Activated CD8-positive, alpha-beta memory T cell treated with anti-CD3 and anti-CD28 coated beads, Interleukin-2, amount 50 U/mL, for 24 hours (primary cell): ENCODE results near the gene ZDHHC9.
"Not testable (repeated sequence)": the region's sequence is repeated elsewhere in the genome, so short reads cannot be mapped to it uniquely, and the experiment has no call there.

Experiments
- DNase-seq: peaks from one replicate; pipeline ENCODE4 v3.0.0-alpha.2; 2020; ENCODE audit errors: extremely low read depth

The ZDHHC9 gene

DNA sequence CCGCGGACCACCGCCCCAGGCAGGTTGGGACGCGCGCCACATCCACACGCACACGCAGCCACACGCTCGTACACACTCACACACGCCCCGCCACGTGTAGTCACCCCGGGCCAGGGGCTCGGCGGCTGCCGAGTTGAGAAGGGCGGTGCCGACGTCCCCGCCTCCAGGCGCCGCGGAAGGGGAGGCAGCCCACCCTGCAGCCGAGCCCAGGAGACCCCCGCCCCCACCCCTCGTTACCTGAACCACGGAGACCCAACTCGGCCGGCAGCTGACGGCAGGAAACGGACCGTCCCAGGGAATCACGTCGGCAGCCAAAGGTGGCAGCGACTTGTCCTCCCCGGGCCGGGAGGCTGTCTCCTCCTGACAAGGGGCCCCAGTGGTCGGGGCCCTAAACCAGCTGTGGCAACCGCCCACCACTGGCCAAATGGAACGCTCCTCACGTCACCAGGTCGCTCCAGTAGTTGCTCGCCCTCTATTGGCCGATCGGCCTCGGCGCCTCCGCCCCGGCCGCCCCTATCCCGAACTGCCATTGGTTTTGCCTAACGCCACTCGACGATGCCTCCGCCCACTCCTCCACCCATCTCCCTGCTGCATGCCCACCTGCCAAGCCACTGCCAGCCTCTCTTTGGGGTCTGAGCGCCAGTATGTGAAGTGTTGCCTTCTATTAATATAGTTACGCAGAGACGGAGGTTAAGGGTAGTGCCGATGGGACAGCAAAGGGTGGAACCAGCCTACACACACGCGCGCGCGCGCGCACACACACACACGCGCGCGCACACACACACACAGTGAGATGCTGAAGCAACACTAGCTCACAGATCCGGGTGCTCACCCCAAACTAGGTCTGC, at the start of gene ZDHHC9:
Gene ZDHHC9, minus strand, starts transcription at position 428 of the 848 bp plus-strand sequence. CDS start 1,941 bp downstream, outside the sequence.
- peak; percentile 64 for DNase-seq

DNA sequence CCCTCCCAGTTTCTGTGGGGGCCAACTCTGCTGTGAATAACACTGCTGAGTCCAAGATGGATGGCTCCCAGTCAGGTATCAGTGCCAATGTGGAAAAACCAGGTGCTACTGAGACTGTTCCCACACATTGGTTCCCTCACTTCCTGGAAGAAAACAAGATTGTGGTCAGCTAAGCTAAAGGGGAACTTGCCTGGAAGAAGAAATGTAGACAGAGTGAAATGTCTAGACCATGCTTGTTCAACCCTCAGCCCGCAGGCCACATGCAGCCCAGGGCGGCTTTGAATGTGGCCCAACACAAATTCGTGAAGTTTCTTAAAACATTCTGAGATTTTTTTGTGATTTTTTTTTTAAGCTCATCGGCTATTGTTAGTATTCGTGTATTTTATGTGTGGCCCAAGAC, 33.7 kb upstream of the ZDHHC9 start:
- no peak for DNase-seq

DNA sequence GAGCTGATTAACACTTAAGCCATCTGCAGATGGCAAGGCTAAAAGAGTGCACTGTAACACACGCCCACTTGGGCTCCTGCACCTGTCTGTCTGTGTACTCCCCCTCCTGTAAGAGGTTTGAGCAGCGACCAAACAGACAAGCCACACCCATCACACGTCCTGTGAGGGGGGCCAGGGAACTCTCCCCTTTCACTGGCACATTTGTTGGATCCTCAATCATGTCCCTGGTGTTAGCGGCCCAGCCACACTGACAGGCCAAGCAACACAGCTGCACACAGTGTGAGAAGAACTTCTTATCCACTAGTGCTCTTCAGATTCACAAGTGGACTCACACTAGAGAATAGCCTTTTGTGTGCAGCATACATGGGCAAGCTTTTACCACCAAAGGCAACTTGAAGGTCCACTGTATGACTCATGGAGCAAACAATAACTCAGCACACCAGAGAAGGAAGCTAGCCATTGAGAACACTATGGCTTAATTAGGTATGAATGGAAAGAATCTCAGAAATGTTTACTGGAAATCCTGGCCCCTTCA, 33.2 kb upstream of the ZDHHC9 start:
- no peak for DNase-seq

DNA sequence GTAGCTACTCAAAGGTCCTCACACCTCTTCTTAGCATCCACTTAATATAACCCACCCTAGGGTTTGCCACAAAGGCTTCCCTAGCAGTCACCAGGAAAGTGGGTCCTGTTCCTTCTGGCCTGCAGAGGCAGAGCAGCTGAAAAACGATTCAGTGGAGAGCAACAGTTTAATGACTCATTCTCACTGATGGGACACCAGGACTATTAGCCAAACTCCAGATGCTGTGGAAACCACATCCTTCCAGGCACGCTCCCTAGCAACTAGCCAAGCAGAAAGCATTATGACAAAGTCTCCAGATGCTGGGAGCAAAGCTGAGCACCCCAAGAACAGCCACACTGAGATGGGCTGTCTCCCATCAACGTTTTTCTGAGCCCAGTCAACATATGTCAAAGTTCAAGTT, 32.0 kb upstream of the ZDHHC9 start:
- no peak for DNase-seq

DNA sequence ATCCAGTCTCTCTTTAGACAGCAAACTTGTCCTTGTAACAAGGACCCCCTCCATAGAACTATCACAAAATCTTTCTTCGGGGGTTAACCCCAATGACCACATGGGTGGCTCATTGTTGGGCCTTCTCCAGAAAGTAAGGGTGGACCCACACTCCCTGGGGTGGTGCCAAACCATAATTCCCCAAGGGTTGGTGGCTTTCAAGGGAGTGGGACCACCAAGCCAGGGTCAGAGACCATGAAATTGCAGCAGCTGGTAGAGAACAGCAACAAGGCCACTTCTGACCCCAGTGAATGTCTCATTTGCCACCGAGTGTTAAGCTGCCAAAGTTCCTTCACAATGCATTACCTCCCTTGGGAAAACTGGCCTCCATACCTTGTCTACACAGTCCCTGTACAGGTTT, 28.8 kb upstream of the ZDHHC9 start:
- DNase-seq, result no peak

DNA sequence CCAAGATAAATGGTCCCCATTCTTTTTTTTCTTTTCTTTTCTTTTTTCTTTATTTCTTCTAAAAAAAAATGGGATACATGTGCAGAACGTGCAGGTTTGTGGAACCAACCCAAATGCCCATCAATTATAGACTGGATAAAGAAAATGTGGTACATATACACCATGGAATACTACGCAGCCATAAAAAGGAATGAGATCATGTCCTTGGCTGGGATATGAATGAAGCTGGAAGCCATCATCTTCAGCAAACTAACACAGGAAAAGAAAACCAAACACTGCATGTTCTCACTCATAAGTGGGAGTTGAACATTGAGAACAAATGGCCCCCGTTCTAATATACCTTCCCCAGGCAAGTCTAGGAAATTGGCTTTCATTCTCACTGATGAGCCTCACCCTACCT, 22.6 kb upstream of the ZDHHC9 start:
- DNase-seq, result not testable (repeated sequence)

DNA sequence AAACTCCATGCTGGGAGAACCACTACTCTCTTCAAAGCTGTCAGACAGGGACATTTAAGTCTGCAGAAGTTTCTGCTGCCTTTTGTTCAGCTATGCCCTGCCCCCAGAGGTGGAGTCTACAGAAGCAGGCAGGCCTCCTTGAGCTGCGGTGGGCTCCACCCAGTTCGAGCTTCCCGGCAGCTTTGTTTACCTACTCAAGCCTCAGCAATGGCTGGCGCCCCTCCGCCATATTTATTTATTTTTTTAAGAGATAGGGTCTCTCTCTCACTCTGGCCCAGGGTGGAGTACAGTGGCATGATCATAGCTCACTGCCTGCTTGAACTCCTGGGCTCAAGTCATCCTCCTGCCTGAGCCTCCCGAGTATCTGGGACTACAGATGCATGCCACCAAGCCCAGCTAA, 15.4 kb upstream of the ZDHHC9 start:
- DNase-seq, result not testable (repeated sequence)

DNA sequence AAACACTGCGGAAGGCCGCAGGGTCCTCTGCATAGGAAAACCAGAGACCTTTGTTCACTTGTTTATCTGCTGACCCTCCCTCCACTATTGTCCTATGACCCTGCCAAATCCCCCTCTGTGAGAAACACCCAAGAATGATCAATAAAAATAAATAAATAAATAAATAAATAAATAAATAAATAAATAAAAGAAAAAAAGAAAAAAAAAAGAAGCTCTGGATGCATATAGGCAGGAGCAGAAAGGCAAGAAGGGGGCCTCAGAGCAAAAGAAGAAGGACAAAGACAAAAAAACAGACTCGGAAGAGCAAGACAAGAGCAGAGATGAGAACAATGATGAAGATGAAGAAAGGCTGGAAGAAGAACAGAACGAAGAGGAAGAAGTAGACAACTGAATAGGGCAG, 8.1 kb upstream of the ZDHHC9 start:
- DNase-seq, result not testable (repeated sequence)

DNA sequence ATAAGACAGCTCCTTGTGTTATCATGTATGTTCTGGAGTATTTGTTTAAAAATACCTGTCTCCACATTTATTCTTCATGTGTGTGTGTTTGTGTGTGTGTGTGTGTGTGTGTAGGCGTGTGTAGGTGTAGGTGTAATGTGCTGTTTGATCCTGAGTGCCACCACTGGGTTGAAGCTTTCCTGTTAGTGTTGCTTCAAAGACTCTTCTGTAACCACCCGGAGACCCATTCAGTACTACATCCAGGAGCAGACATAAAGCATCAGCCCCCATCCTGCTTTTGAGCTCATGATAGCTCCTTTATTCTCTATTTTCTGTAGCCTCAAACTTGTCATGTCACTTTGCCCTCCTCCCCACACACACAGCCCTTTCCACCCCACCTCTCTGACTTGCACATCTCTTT, 3.0 kb upstream of the ZDHHC9 start:
- DNase-seq, result no peak

DNA sequence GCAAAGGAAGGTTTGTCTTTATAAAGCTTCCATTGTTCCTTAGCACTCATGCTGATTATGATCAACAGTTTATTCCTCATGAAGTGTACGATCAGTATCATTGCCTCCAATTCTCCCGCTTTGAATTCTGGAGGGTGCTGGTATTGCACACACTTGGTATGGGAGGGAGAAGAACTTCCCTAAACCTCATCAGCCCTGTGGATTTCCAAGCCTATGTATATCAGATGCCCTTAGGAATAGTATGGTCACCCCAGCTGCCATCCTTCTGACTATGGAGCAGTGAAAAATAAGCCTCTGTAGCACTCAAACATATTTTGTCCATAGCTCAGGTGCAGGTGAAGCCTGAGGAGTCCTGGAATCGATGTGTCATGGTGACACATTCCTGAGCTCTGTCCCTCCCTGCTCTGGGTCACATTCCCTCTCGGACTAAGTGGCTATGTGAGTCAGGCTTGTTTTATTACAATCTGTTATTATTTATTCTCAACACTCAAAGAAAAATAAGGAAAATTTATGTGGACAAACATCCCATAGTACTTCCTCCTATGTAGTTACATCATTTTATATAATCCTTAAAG, 2.0 kb upstream of the ZDHHC9 start:
- DNase-seq, result no peak

DNA sequence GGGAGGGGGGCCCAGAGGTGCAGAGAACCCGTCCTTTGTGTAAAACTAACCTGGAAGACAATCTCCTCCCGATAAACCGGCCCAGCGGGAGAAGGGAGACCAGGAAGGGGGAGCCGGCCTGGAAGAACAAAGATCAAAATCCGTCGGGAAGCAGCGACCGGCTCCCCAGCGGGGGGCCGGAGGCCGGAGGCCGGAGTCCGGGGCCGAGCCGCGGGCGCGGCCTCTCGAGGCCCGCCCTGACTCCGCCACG, 552 bp downstream of the ZDHHC9 start:
- DNase-seq, result no peak

DNA sequence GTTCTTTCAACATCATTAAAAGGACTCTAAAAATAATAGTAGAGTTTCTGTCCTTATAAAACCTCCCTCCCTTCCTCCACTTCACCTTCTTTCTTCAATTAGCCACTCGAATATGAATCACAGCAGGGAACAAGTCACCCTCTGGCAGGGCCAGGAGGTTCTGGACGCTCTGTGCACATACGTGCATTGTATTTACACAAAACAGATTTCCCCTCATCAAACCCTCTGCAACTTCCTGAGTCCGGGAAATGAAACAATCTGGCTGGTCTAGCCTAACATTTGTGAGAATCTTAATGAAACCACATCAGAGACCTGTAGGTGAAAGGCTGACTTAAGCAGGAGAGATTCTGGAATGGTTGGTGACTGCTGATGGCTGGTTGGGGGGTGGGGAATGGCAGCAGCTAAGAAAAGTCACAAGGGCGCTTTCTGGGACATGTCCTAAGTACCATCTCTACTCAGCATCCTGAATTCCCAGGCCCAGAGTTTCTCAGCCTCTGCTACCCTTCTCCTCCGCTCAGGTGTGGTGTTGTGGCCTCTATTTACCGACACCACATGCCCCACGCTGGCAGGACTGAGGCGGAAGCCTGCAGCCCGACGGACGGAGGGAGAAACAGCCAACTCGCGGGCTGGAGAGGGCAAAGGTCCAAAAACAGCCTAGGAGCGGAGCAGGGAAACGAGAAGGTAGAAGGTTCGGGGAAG, 1.0 kb downstream of the ZDHHC9 start:
- no peak for DNase-seq

DNA sequence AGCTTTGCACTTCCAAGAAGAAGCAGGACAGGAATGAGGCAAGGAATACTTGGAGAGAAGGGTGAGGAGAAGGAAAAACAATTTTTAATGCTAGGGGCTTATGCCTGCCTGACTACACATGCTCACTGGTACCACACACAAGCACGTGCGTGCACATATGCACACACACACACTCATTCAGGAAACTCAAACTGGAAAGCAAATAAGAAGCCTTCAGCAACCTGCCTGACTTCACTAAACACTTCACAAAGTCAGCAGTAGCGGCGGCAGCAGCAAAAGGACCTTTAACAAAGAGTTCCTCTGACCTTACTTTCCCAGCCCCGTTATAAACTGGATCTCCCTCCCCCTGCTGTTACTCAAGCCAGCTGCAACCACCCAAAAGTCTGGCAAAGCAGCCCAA, 3.3 kb downstream of the ZDHHC9 start:
- DNase-seq, result no peak

DNA sequence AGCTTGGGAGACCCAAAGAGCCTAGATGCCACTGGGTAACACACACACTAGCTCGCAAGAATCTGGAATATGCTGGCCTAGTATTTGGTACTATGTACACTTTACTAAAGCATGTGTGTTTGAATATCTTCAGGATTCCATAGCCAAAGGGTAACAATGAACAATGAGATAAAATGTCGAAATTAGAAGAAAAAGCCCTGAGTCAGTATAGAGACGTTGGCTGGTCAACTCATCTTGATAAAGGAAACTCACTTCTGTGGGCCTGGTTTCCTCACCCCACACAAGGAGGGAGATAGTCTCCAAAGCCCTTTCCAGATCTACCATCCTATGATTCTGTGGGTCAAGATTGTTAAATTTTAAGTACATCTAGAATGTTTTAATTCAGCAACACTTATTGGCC, 6.9 kb downstream of the ZDHHC9 start:
- no peak for DNase-seq

DNA sequence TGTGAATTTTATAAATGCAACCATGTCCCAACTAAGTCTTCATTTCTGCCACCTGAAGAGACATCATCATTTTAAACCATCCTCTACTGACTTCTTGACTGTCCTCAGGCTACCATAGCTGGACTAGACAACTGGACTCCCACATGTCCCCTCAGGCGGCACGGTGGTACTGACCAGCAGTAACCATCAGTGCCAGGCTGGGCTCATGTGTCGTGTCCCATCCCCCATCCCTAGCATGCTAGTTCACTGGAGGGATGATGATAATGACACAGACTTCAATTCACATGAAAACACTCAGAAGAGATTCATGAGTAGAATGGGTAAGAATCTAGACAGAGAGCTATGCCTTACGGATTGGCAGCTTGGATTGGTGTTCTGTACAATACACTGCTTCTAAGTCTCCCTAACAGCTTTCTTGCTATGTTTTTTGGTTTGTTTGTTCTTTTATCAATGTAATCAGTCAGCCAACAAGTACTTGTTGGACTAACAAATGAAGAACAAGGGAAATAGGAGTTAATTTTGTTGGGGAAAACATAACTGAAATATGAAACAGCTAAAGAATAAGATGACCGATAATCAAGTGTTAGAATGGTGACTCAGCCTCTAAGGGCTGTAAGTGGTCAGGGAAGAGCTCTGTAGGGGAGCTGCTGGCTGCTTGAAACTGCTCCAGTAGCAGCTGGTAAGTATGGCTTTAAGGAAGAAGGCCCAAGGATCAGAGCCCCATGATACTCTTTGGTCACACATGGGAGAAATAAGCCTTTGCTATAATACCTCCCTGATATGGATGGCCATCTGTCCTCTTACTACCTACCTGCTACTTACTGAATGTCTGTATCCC, 10.3 kb downstream of the ZDHHC9 start:
- DNase-seq, result no peak

DNA sequence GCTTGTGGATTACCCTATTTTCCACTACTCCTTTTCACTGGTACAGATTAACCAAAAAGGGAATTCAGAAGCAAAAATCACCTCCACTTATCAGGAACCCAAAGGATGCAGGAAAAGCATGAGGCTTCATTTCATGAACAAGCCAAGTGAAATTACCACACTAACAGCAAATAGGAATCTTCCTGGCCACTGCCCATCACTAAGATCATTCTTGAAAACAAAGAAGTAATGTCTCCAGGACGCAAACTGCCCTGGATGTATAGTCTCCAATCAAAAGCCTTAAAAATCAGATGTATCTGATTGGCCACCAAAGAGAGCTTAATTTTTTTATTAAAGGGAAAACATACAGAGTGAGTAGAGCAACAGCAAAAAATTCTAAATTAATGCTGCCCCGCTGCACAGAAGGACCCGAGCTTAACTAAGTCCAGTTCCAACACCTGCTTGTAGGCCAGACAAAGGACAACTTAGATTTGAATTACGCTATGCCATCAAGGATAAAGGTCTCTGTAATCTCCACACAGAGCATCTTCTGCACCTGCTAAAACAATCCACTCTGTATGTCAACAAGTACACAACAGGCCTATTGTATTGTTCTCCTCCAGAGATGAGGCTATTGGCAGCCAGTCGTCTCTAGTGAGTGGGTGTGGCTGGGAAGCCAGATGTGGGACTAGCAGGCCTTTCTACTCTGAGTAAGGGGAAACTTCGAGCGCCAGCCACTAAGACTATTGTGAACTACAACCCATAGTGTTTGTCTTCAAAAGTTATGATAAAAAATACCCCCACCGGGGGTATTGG, 12.4 kb downstream of the ZDHHC9 start:
- DNase-seq, result no peak

DNA sequence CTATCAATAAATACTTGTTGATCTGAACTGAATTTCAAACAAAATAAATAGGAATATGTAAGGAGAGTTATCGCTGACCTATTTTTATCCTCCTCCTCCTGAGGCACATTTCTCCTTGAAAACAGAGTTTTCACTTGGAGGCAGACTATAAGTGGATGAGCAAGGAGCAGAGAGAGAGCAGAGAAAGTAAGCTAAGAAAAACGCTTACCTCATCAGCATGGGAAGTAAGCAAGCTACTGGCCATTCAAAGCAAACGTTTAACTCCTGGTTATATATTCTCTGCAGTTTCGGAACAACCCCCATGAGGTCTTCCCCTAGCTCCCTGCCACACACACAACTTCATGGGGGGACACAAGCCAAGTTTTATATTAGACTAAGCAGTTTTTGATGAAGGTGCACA, 13.2 kb downstream of the ZDHHC9 start:
- DNase-seq, result no peak

DNA sequence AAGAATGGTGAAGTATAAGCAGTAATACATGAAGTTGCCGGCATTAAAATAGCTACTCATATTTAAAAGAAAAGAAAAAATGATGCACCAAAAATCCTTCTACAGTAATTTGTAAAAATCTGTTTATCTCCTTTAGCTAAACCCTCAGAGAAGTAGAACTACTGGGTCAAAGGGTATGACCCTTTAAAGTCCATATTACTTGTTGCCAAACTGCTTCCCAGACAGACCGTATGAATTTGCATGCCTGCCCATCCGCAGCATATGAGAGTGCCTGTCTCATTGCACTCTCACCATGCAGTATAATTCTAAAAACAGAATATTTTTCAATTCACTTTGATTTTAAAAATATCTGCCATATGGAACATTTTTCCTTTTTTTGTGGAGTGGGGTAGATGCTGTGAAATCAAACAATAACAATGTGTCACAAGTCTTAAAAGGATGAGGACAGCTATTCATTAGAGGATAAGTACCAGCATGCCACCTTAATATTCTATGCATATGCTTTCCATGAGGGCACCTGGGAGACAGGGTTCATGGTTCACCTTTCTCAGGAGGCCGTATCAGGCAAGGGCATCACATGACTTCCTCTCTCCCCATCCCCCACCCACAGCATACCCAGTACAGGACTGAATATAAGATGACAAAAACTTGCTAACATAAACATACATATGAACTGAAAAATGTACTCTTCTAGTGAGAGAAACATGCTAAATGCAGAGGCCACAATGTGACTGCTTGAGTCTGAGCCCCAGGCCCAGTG, 17.8 kb downstream of the ZDHHC9 start:
- DNase-seq, result no peak

DNA sequence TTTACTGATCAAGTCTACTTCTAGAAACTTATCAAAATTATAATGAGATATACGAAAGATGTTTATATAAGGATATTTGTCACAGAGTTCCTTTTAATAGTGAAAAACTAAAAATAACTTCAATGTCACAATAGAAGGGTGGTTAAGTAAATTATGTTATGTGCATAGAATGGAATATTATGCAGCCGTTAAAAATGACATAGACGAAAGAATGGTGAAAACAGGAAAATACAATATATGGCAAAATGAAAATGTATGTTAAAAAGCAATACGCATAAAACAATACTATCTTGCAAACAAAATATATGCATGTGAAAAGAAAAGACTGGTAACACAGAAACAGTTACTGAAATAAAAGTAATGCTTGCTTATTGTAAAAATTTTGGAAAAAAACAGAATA, 19.1 kb downstream of the ZDHHC9 start:
- DNase-seq, result no peak

DNA sequence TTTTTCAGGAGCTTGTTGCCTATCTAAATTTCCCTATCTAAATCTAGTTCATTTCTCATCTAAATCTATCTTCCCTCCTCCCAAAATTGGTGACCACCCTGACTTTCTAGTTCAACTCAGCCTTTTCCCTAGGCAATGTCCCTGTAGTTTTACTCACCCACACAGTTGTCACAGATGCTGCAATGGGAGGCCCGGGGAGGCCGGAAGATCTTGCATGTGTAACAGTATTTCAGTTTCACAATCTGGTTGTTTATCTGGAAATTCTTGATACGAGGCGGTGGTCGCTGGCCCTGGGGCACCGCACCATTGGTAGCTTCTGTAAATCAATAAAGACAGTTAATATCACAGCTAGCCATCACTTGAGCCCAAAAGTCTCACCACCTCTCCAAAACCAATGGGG, 20.2 kb downstream of the ZDHHC9 start:
- DNase-seq, result no peak

DNA sequence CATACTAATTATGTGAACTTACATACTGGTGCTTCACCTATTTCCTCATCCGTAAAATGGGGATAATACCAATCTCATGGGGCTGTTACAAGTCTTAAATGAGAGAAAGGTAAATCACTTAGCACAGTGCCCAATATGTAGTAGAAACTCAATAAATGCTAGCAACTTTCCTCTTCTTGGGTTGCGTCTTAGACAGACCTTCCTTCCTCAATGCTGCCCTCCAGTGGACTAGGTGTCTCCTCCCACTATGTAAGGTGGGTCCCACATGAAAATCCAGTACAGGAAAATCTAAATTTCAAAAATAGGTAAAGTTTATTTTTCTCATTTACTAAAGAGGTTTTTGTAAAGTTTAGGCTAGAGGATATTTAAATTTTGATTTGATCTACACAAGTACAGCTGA, 20.6 kb downstream of the ZDHHC9 start:
- no peak for DNase-seq
